H54 (cell line): ENCODE results near the gene TAS1R2.
"Not testable (repeated sequence)": the region's sequence is repeated elsewhere in the genome, so short reads cannot be mapped to it uniquely, and the experiment has no call there.

ENCODE experiments used
- DNase-seq: peaks from one replicate; pipeline ENCODE4 v3.0.0; 2011; ENCODE audit warnings: low spot score, mixed read lengths; ENCODE audit not compliant: insufficient read length
- FAIRE-seq: peaks from 3 replicates; lab custom pipeline; 2011; peaks lifted over from hg19 to GRCh38; lab: Jason Lieb, UNC
- POLR2A ChIP-seq: IDR thresholded peaks from 2 replicates; pipeline ENCODE4 v1.6.1; 2011; ENCODE audit warnings: low read depth, mild to moderate bottlenecking, low read length

The TAS1R2 gene

DNA sequence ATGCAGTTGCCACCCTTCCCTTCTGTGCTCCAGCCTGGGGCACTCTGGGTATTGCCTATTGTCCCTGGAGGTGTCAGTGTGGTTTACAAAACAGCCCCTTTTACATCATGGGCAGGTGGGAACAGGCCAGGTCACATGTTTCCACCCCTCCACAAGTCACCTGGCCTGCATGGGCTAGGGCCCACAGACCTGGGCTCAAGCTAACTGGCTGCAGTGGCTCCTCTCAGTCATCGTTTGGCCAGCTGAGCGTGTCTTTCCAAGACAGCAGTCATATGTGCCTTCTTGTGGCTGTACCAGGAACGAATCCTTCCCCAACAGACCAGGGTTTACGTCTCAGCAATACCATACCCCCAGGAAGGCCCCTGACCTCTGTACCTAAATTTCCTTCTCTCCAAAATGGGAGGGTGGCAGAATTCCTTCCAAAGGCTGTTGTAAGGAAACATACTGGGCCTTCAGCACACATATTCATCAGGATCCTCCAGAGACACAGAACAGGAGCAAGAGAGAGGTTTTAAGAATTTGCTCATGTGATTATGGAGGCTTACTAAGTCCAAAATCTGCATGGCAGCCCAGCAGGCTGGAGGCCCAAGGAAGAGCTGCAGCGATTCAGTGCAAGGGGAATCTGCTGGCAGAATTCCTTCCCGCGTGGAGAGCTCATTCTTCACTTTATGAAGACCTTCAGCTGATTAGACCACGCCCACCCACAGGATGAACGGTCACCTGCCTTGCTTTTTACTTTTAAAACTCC lies 10.6 kb upstream of the TAS1R2 start:
- no peak for TF ChIP-seq POLR2A
- no peak for FAIRE-seq
- no peak for DNase-seq

DNA sequence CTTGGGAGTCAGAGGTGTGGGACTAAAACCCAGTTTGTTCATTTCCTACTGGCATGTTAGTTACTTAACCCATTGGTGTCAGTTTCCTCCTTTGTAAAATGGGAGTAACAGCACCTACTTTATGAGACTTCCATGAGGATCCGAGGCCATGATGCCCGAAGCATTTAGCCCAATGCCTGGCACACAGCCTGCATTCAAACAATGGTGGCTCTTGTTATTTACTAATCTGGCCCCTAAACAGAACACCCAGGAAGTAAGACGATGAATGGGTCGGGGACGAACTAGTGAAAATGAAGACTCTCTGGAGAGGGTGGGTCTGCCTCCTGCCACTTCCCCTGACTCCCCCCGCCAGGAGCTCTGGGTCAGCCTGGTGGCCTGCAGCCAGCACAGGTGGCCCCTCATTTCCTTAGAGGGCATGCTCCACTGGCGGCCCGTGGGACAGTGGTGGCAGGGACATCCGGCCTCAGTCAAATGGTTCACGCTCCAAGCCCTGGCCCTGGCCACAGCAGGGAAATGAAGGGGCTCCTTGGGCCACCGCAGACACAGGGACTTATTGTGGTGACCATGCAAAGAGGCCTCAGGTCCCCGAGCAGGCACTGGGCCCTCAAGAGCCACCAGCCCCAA lies 9.5 kb upstream of the TAS1R2 start:
- FAIRE-seq = no peak
- TF ChIP-seq POLR2A = no peak
- DNase-seq = no peak

DNA sequence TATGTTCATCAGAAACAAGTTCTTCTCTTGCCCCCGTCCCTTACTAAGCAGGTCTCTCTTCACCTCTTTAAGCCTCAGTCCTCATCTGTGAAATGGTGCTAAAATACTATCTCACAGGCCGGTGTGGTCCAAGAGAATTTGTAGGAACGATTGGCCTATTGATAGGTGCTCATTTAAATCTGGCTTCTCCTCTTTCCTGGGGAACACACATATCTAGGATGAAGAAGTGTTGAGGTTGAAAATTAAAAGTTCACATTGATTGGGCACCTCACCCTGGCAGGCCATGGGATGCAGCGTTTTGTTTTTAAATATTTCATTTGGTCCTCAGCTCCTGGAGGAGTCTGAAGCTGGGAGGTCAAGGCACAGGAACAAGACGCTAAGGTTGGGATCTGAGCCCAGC lies 8.9 kb upstream of the TAS1R2 start:
- FAIRE-seq = no peak
- TF ChIP-seq POLR2A = no peak

DNA sequence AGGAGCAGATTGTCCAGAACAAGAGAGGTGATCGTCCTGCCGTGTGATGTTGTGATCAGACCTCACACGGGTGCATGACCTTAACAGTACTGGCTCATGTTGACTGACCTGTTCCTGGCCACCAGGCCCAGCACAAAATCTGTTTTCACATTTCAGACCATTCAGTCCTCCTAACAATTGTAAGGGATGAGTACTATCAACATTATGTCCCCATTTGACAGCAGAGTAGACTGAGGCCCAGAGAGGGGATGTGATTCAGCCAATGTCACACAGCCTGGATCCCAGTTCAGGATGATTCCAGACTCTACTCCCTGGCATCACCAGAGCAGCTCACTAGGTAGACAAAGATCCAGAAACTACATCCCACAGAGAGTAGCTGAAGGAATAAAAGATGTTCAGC lies 7.4 kb upstream of the TAS1R2 start:
- TF ChIP-seq POLR2A = no peak
- no peak for DNase-seq
- FAIRE-seq = no peak

More for the DNA sequence above, 8.9 kb upstream of the TAS1R2 start:
- DNase-seq = no peak

- DNase-seq (no peak), FAIRE-seq (no peak)
- TF ChIP-seq POLR2A = no peak
These were observed 6.9 kb upstream of the TAS1R2 start for GRCh38 chr1:18866314-18866713.

DNA sequence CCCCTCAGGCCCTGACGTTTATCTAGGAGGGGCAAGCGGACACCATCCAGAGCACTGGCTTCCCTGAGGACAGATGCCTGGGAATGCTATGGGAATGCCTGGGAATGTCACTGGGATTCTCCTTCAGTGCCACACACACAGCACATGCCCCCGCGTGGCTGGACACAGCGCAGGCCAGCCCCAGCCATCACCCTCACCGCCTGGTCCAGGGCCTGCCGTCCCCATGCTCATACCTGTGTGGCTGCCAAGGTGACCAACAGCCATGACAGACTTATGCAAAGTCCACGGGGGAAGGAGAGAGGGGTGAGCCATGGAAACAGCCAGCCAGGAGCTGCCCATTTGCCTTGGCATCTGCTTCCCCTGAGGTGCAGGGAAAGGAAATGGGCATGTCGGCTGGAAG lies 5.7 kb upstream of the TAS1R2 start:
- no peak for DNase-seq
- TF ChIP-seq POLR2A = no peak
- FAIRE-seq = no peak

DNA sequence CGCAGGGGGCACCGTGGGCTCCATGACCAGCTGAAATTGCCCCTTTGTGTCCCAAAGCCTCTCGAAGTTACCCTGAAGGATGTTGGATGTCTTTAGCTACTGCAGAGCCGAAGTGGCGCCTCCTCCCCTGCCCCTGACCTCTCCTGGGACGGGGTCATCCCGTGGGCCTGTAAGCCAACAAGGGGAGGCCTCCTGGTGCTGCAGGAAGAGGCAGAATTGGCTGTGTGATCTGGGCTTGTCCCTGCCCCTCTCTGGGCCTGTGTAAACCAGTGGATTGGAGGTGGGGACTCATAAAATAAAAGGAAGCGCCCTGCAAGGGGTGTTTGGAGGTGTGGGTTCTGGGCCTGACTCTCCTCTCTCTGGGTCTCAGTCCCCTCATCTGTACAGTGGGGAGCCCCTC lies 2.1 kb upstream of the TAS1R2 start:
- TF ChIP-seq POLR2A = no peak
- FAIRE-seq (no peak), DNase-seq (no peak)

GRCh38 chr1:18861082-18861481 lies 1.6 kb upstream of the TAS1R2 start:
- no peak for DNase-seq
- no peak for FAIRE-seq
- no peak for TF ChIP-seq POLR2A

DNA sequence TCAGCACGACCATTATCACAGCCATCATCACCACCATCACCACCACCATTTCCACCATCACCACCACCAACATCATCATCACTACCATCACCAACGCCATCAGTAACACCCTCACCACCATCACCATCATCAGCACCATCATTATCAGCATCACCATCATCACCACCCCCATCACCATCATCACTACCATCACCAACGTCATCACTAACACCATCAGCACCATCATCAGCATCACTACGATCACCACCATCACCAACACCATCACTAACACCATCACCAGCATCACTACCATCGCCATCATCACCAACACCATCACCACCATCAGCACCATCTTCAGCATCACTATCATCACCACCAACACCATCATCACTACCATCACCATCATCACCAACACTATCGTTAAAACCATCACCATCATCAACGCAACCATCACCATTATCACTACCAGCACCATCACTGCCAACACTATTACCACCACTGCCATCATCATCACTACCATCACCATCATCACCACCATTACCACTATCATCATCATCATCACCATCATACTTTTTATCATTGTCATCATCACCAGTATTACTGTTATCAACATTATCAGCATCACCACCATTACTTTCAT lies 1.3 kb downstream of the TAS1R2 start:
- DNase-seq = no peak
- FAIRE-seq = no peak
- no peak for TF ChIP-seq POLR2A

- TF ChIP-seq POLR2A = no peak
- DNase-seq = no peak
- FAIRE-seq = no peak
These were observed 3.0 kb downstream of the TAS1R2 start for GRCh38 chr1:18856435-18856834.

DNA sequence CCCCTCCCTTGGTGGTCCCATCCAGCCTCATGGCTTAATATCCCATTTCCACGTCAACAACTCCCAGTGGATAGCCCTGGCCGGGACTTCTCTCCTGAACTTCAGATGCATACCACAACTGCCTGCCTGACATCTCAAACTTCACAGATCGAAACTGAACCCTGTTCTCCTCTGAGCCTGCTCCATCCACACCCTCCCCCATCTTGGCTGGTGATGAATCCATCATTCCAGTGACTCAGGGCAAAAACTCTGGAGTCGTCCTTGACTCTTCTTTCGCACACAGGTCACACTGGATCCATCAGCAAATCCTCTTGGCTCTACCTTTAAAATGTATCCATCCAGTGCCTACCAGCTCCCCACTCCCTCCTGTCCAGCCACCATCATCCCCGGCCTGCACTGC lies 3.9 kb downstream of the TAS1R2 start:
- DNase-seq (no peak), FAIRE-seq (no peak)
- no peak for TF ChIP-seq POLR2A

DNA sequence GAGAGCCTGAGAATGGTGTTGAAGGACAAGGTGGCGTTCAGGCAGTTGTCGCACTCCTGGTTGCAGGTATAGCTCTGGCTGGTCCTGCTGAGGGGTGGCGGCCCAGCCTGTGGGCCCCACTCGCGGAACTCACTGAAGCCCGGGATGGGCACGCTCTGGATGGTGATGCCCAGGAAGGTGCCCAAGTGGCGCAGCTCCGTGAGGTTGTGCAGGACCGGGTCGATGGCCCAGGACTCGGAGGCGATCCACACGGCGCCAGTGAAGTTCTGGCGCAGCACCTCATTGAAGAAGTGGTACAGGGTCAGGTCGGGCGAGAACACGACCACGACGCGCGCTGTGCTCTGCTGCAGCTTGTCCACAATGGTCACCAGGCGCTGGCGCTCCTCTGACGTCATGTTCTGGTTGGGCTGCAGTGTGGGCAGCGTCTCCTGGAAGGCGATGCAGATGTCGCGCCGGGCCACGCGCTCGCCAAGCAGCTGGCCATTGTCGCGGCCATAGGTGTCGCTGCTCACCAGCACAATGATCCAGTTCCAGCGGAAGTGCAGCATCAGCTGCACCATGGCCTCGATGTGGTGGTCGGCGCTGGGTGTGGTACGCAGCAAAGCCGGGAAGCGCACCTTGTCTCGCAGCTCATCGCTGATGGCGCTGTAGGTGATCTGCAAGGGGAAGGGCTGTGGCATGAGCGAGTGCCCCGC lies 5.0 kb downstream of the TAS1R2 start:
- FAIRE-seq = no peak
- DNase-seq = no peak
- no peak for TF ChIP-seq POLR2A

GRCh38 chr1:18852501-18852900 lies 7.0 kb downstream of the TAS1R2 start:
- TF ChIP-seq POLR2A = no peak
- no peak for DNase-seq
- FAIRE-seq = no peak

GRCh38 chr1:18849261-18849711 lies 10.2 kb downstream of the TAS1R2 start:
- FAIRE-seq = no peak
- TF ChIP-seq POLR2A = no peak
- no peak for DNase-seq

GRCh38 chr1:18847723-18848122 lies 11.7 kb downstream of the TAS1R2 start:
- not testable (repeated sequence) for DNase-seq, FAIRE-seq
